Measurements from ENCODE around the gene C6orf62.
A peak's percentile ranks its signal among the peaks of the same experiment; 100 is the strongest.

- TF ChIP-seq CTCF (IDR thresholded peaks at IDR 0.05), result no peak
- TF ChIP-seq POLR2AphosphoS5 (IDR thresholded peaks at IDR 0.05), result peak; percentile 70
- TF ChIP-seq POLR2A (IDR thresholded peaks at IDR 0.05), result no peak
Measured at GRCh38 chr6:24738741-24739140, 19.8 kb upstream of the C6orf62 start.

Measured in prostate gland (tissue), 2 donors.